GM20000 (cell line): Measurements from ENCODE around the gene TMEM164.
A peak's percentile ranks its signal among the peaks of the same experiment; 100 is the strongest.

Source experiments
- DNase-seq: peaks from one replicate; pipeline ENCODE4 v3.0.0; 2012; ENCODE audit warnings: low spot score
- TF ChIP-seq, protein P1 (sequence below): IDR thresholded peaks from 2 replicates; pipeline ENCODE4 v1.5.1; 2012; ENCODE audit warnings: mild to moderate bottlenecking, control low read depth; ENCODE audit errors: extremely low read depth, missing control alignments

Gene TMEM164

DNA sequence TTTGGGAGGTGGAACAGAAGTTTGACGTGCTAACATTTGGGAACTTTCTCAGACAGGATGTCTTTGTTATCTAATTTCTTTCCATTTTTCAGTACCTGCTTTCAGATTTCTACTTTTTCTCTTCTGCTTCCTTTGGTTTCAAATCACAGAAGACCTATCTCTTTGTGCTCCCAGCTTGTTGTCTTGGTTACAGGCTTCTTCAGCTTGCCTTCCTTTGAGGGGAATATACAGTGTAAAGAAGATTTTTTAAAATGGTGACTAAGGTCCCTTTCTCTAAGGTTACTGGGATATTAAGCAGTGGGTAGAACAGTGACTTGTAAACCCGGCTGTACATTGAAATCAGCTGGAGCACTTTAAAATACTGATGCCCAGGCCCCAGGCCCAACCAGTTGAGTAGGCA is 48.0 kb downstream of the TMEM164 start:
- TF ChIP-seq, protein P1, sequence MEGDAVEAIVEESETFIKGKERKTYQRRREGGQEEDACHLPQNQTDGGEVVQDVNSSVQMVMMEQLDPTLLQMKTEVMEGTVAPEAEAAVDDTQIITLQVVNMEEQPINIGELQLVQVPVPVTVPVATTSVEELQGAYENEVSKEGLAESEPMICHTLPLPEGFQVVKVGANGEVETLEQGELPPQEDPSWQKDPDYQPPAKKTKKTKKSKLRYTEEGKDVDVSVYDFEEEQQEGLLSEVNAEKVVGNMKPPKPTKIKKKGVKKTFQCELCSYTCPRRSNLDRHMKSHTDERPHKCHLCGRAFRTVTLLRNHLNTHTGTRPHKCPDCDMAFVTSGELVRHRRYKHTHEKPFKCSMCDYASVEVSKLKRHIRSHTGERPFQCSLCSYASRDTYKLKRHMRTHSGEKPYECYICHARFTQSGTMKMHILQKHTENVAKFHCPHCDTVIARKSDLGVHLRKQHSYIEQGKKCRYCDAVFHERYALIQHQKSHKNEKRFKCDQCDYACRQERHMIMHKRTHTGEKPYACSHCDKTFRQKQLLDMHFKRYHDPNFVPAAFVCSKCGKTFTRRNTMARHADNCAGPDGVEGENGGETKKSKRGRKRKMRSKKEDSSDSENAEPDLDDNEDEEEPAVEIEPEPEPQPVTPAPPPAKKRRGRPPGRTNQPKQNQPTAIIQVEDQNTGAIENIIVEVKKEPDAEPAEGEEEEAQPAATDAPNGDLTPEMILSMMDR = no peak
- DNase-seq = peak; percentile 8

DNA sequence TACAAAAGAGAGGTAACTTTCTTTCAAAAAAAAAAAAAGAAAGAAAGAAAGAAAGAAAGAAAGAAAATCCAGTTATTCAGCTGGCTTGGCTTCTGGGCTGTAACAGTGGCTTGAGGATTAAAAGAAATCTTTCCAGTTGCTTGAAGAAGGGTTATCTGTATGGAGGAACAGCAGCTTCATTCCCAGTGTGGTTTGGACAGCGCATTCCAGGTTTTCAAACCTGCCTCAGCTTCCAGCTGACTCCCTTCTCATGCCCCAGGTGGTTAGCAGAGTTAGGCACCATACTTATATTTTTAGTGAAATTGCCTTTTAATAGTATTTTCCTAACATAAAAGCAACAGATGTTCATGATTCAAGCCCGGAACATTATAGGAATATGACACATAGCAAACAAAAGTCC is 48.6 kb downstream of the TMEM164 start:
- TF ChIP-seq, protein P1 = no peak
- no peak for DNase-seq

DNA sequence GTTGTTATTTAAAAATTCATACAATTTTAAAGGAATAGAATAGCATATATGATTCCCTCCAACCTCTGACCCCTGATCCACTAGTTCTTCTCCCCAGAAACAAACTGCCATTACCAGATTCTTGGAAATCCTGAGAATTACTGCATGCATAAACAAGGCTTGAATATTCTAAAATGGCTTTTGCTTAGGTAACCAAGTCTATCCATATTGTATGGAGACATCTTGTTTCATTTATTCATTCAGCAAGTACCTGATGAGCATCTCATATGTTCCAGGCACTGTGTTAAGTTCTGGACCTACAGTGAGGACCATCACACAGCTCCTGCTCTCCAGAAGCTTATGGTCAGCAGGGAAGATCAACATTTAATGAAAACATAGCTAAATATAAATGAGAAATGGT is 49.4 kb downstream of the TMEM164 start:
- TF ChIP-seq, protein P1 = no peak
- no peak for DNase-seq

GRCh38 chrX:110053453-110053852 is 50.5 kb downstream of the TMEM164 start:
- TF ChIP-seq, protein P1 = no peak
- DNase-seq = no peak

DNA sequence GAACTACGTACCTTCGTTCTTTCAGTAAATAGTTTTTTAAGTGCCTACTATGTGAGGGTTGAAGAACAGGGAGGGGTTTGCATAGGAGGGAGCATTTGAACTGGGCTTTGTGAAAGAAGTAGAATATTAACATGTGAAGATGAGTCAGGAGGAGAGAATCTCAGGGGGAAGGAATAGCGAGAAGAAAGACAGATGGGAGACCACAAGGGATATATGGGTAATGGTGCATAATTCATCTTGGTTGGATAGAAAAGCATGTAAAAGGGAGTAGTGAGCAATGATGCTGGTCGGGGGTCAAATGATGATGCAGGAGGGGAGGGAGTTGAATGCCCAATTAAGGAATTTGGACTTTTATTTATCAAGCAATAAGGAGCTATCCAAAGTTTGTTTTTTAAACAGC is 52.7 kb downstream of the TMEM164 start:
- TF ChIP-seq, protein P1 = no peak
- no peak for DNase-seq

- no peak for DNase-seq
- TF ChIP-seq, protein P1 = no peak
These were observed 53.5 kb downstream of the TMEM164 start for GRCh38 chrX:110056419-110056818.

GRCh38 chrX:110059410-110059809 is 56.5 kb downstream of the TMEM164 start:
- TF ChIP-seq, protein P1 = no peak

More at GRCh38 chrX:110059410-110059809, 56.5 kb downstream of the TMEM164 start:
- no peak for DNase-seq
